ENCODE data around the gene ANKRD44.

Gene ANKRD44

DNA sequence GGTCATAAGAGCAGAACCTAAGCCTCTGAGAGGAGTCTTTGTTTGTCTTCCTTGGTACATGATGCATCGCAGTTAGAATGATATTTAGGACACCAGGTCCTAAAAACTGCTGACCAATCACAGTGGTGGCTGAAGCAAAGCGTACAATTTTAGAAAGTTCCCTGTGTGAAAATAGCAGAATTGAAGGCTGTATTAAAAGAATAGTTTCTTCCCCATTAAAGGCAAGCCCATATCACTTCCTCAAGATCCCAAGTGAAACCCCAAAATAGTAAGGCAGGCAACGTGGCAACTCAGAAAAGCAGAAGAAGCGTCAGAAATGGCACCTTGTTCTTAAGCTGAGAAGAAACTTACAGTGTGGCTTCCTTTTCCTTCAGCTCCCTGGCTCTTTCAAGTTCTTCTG, 229.3 kb downstream of the ANKRD44 start:
- TF ChIP-seq, protein P1, sequence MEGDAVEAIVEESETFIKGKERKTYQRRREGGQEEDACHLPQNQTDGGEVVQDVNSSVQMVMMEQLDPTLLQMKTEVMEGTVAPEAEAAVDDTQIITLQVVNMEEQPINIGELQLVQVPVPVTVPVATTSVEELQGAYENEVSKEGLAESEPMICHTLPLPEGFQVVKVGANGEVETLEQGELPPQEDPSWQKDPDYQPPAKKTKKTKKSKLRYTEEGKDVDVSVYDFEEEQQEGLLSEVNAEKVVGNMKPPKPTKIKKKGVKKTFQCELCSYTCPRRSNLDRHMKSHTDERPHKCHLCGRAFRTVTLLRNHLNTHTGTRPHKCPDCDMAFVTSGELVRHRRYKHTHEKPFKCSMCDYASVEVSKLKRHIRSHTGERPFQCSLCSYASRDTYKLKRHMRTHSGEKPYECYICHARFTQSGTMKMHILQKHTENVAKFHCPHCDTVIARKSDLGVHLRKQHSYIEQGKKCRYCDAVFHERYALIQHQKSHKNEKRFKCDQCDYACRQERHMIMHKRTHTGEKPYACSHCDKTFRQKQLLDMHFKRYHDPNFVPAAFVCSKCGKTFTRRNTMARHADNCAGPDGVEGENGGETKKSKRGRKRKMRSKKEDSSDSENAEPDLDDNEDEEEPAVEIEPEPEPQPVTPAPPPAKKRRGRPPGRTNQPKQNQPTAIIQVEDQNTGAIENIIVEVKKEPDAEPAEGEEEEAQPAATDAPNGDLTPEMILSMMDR (conservative IDR thresholded peaks at IDR 0.05; ENCODE audit: low read length): no peak
- TF ChIP-seq EZH2phosphoT487 (IDR thresholded peaks at IDR 0.05; ENCODE audit: borderline replicate concordance): no peak
- H3K9me2 ChIP-seq (replicated peaks; ENCODE audit: low read depth, low read length): no peaks in the 10 kb centered on the region
- H3K4me1 ChIP-seq (ENCODE audit: insufficient read depth, low read length, poor library complexity, severe bottlenecking): peaks cover 11% of the 10 kb centered on the region
- H4K20me1 ChIP-seq (ENCODE audit: insufficient read depth, low read length, poor library complexity, severe bottlenecking): no peaks in the 10 kb centered on the region
- H3K9me3 ChIP-seq (ENCODE audit: insufficient read depth, low read depth, low read length): no peaks in the 10 kb centered on the region
- no peak overlapping the region for H3K4me3 ChIP-seq (ENCODE audit: low read length, poor library complexity, severe bottlenecking)
- H3K79me2 ChIP-seq (ENCODE audit: insufficient read depth, low read length): no peaks in the 10 kb centered on the region
- no peak overlapping the region for H3K4me2 ChIP-seq (ENCODE audit: low read depth, low read length, poor library complexity, severe bottlenecking)
- H3K9ac ChIP-seq (ENCODE audit: low read depth, low read length, poor library complexity, severe bottlenecking): no peak overlapping the region
- no peaks in the 10 kb centered on the region for H3K27me3 ChIP-seq (ENCODE audit: insufficient read depth, low read length, poor library complexity, severe bottlenecking)
- H2AFZ ChIP-seq (ENCODE audit: low read length): no peak overlapping the region
- H3K36me3 ChIP-seq (ENCODE audit: insufficient read depth, low read length): peaks cover 46% of the 10 kb centered on the region; the same call in 1 of the 2 replicates
- H3F3A ChIP-seq (ENCODE audit: low read depth): no peaks in the 10 kb centered on the region

DNA sequence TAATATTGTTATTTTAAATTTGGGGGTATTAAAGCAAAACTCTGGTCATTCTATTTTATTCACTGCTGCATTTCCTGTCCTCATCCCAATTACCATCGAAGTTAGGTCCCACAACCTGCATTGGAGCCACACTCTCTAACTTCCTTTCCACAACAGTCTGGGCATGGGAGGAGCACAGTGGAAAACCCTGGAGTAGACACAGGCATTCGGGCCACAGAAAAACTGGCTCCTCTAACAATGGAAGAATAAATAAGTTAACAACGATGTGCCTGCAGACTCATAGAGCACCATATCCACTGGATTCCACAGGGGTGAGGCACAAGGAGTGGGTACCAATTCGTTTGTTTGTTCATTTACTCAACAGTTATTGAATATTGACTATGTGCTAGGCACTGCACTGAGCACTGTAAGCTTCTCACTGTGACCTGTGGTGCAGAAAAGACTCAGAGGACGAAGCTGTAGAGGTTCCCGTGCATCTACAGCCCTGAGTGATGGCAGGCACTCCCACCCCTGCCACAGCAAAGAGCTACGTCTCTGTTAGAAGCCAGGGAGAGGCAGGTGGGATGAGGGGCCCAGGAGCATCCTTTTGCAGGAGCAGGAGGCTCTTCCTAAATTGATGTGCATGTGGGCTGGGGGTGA, 229.9 kb downstream of the ANKRD44 start:
- Histone ChIP-seq H3K36me3 (ENCODE audit: insufficient read depth, low read length) (peaks cover 52% of the 10 kb centered on the region), H3K9me3 (ENCODE audit: insufficient read depth, low read depth, low read length) (peaks cover 4% of the 10 kb centered on the region; the same call in 1 of the 2 replicates), H3F3A (ENCODE audit: low read depth) (no peaks in the 10 kb centered on the region), H3K9me2 (replicated peaks; ENCODE audit: low read depth, low read length) (no peaks in the 10 kb centered on the region), H4K20me1 (ENCODE audit: insufficient read depth, low read length, poor library complexity, severe bottlenecking) (no peaks in the 10 kb centered on the region), H3K4me2 (ENCODE audit: low read depth, low read length, poor library complexity, severe bottlenecking) (no peak overlapping the region), H2AFZ (ENCODE audit: low read length) (no peak overlapping the region), H3K4me3 (ENCODE audit: low read length, poor library complexity, severe bottlenecking) (no peak overlapping the region), H3K27me3 (ENCODE audit: insufficient read depth, low read length, poor library complexity, severe bottlenecking) (no peaks in the 10 kb centered on the region), H3K4me1 (ENCODE audit: insufficient read depth, low read length, poor library complexity, severe bottlenecking) (peaks cover 11% of the 10 kb centered on the region), H3K9ac (ENCODE audit: low read depth, low read length, poor library complexity, severe bottlenecking) (no peak overlapping the region), H3K79me2 (ENCODE audit: insufficient read depth, low read length) (no peaks in the 10 kb centered on the region)
- no peak for TF ChIP-seq EZH2phosphoT487 (IDR thresholded peaks at IDR 0.05; ENCODE audit: borderline replicate concordance)
- TF ChIP-seq, protein P1 (conservative IDR thresholded peaks at IDR 0.05; ENCODE audit: low read length): no peak

DNA sequence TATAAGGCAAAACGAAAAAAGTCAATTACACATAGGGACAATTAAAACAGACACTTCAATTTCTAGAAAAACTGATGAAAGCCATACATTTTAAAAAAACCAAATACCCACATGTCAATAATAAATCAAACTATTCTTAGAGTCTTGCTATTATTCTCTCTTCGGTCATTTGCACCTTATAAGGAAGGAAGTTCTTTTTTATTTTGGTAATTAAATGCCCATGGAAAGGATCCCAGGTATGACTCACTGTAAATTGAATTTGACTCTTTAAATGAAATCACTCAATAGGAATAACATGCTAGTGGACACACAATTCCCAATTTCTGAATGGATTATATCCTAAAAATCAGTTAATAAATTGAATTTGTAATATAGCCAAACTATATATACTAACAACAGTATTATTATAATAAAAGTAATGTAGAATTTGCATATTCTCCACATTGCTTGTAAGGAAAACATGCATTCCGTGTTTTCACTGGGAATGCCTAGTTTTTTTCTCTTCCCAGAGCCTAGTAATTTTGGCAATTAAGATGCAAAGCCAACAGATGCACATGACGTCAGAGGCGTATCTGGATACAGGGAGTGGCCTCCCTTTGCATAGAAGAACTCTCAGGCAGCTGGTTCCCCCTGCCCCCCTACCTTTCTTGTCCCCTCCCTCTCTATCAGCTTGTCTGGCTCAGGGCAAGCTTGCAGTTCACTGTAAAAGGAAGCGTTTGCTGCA, 230.6 kb downstream of the ANKRD44 start:
- Histone ChIP-seq H3F3A (ENCODE audit: low read depth) (no peaks in the 10 kb centered on the region), H3K9me2 (replicated peaks; ENCODE audit: low read depth, low read length) (no peaks in the 10 kb centered on the region), H3K4me1 (ENCODE audit: insufficient read depth, low read length, poor library complexity, severe bottlenecking) (peaks cover 11% of the 10 kb centered on the region), H2AFZ (ENCODE audit: low read length) (no peak overlapping the region), H3K27me3 (ENCODE audit: insufficient read depth, low read length, poor library complexity, severe bottlenecking) (no peaks in the 10 kb centered on the region), H4K20me1 (ENCODE audit: insufficient read depth, low read length, poor library complexity, severe bottlenecking) (no peaks in the 10 kb centered on the region), H3K4me3 (ENCODE audit: low read length, poor library complexity, severe bottlenecking) (no peak overlapping the region), H3K4me2 (ENCODE audit: low read depth, low read length, poor library complexity, severe bottlenecking) (no peak overlapping the region), H3K9me3 (ENCODE audit: insufficient read depth, low read depth, low read length) (peaks cover 4% of the 10 kb centered on the region; the same call in 1 of the 2 replicates), H3K36me3 (ENCODE audit: insufficient read depth, low read length) (peaks cover 57% of the 10 kb centered on the region), H3K79me2 (ENCODE audit: insufficient read depth, low read length) (no peaks in the 10 kb centered on the region), H3K9ac (ENCODE audit: low read depth, low read length, poor library complexity, severe bottlenecking) (no peak overlapping the region)
- TF ChIP-seq, protein P1 (conservative IDR thresholded peaks at IDR 0.05; ENCODE audit: low read length): no peak
- TF ChIP-seq EZH2phosphoT487 (IDR thresholded peaks at IDR 0.05; ENCODE audit: borderline replicate concordance): no peak
